GM12878 (cell line): ENCODE data around the gene GIPC3. TPM values are rescaled to one million over a fixed set of nuclear protein-coding genes. Genes with fewer than 3 reads are reported as not detected.
"Not testable (repeated sequence)": the region's sequence is repeated elsewhere in the genome, so short reads cannot be mapped to it uniquely, and the experiment has no call there.

Experiments used
- ATAC-seq: fragments of 200-7000 bp; cut with Tn5 transposase; 3 replicates; pipeline ENCODE4 v1.9.1; 2020; ENCODE audit warnings: mild to moderate bottlenecking, moderate library complexity
- BruUV-seq: library from RNA; stranded (reverse); fragments of 400-500 nt; replicated peaks from 2 replicates; lab custom pipeline; 2021; lab: Mats Ljungman, UMichigan
- CTCF ChIA-PET: fragments of 300-600 bp; sonication (Branson Sonifier 250); formaldehyde crosslinking; extraction: SDS; loops from one replicate; lab custom pipeline; 2021; ENCODE audit warnings: inconsistent platforms; lab: Yijun Ruan, JAX
- POLR2A ChIA-PET: fragments of 350-600 bp; formaldehyde crosslinking; extraction: SDS; loops from one replicate; lab custom pipeline; 2021; ENCODE audit warnings: inconsistent platforms; lab: Charles Lee
- RAD21 ChIA-PET: fragments of 300-600 bp; sonication (Branson Sonifier 250); formaldehyde crosslinking; loops from one replicate; lab custom pipeline; 2023; ENCODE audit warnings: antibody characterized with exemption; ENCODE audit not compliant: unreplicated experiment; lab: Charles Lee
- SMC1A ChIA-PET: fragments of 300-600 bp; sonication (Branson Sonifier 250); formaldehyde crosslinking; loops from one replicate; lab custom pipeline; 2023; ENCODE audit not compliant: unreplicated experiment, uncharacterized antibody; lab: Charles Lee
- DNase-seq: peaks from one replicate; pipeline ENCODE4 v3.0.0-alpha.2; 2011; ENCODE audit warnings: low read depth, low spot score
- FAIRE-seq: peaks from 3 replicates; lab custom pipeline; 2011; peaks lifted over from hg19 to GRCh38; lab: Jason Lieb, UNC
- H2AFZ ChIP-seq: 2 replicates; pipeline ENCODE4 v1.6.0; 2011; ENCODE audit warnings: low read depth, low read length, control low read depth; ENCODE audit not compliant: control insufficient read depth
- H3K27ac ChIP-seq: 2 replicates; pipeline ENCODE4 v1.5.1; 2011; ENCODE audit warnings: control low read depth; ENCODE audit not compliant: control insufficient read depth, insufficient read depth
- H3K27me3 ChIP-seq, 2 experiments: replicated peaks in 1 of 2; 2 replicates each; pipeline versions ENCODE4 v1.6.0 to v1.6.1; 2011; ENCODE audit warnings: low read length in 1 of 2; ENCODE audit not compliant: control insufficient read depth in 2 of 2, insufficient read depth in 2 of 2
- H3K36me3 ChIP-seq, 2 experiments: 2 replicates each; pipeline ENCODE4 v1.5.1; 2011; ENCODE audit warnings: low read length in 1 of 2; ENCODE audit not compliant: control insufficient read depth in 2 of 2, insufficient read depth in 2 of 2
- H3K4me1 ChIP-seq: 2 replicates; pipeline ENCODE4 v1.6.1; 2011; ENCODE audit warnings: mild to moderate bottlenecking, low read length, moderate library complexity, mixed read lengths; ENCODE audit not compliant: control insufficient read depth, insufficient read depth
- H3K4me2 ChIP-seq: 2 replicates; pipeline ENCODE4 v1.6.0; 2011; ENCODE audit warnings: control low read depth; ENCODE audit not compliant: control insufficient read depth, insufficient read depth
- H3K4me3 ChIP-seq: fragments of 200-600 bp; sonication (generic); 2 replicates; pipeline ENCODE4 v1.5.1; 2016
- H3K79me2 ChIP-seq: 2 replicates; pipeline ENCODE4 v1.6.0; 2011; ENCODE audit warnings: low read length; ENCODE audit not compliant: control insufficient read depth, insufficient read depth
- H3K9ac ChIP-seq: 2 replicates; pipeline ENCODE4 v1.8.0; 2011; ENCODE audit warnings: low read length, control low read depth, mixed read lengths; ENCODE audit not compliant: control insufficient read depth, insufficient read depth
- H3K9me3 ChIP-seq: replicated peaks from 3 replicates; pipeline ENCODE4 v1.5.1; 2011; ENCODE audit warnings: mild to moderate bottlenecking, low read length; ENCODE audit not compliant: control insufficient read depth, insufficient read depth
- H4K20me1 ChIP-seq: 2 replicates; pipeline ENCODE4 v1.6.0; 2011; ENCODE audit not compliant: control insufficient read depth, insufficient read depth
- GABPA ChIP-seq: IDR thresholded peaks from 2 replicates; pipeline ENCODE4 v1.6.1; 2014; ENCODE audit warnings: antibody characterized with exemption, low read depth, mild to moderate bottlenecking, inconsistent platforms
- MYB ChIP-seq: fragments of 150-350 bp; IDR thresholded peaks from 2 replicates; pipeline ENCODE4 v1.6.1; 2014; ENCODE audit warnings: mild to moderate bottlenecking, low read depth, low read length, borderline replicate concordance
- MYC ChIP-seq: IDR thresholded peaks from 2 replicates; pipeline ENCODE4 v1.6.1; 2011; ENCODE audit warnings: mild to moderate bottlenecking, low read length, moderate library complexity, inconsistent platforms; ENCODE audit not compliant: insufficient read depth, insufficient replicate concordance, insufficient read length, severe bottlenecking
- NBN ChIP-seq: fragments of 450-650 bp; IDR thresholded peaks from 2 replicates; pipeline ENCODE4 v1.6.1; 2016
- NR2C1 ChIP-seq: fragments of 450-650 bp; IDR thresholded peaks from 2 replicates; pipeline ENCODE4 v1.6.1; 2017; ENCODE audit warnings: antibody characterized with exemption, mild to moderate bottlenecking, moderate library complexity
- RAD51 ChIP-seq: fragments of 450-650 bp; IDR thresholded peaks from 2 replicates; pipeline ENCODE4 v1.6.1; 2016; ENCODE audit warnings: moderate library complexity, mild to moderate bottlenecking, inconsistent platforms
- RCOR1 ChIP-seq: conservative IDR thresholded peaks from 2 replicates; pipeline ENCODE4 v1.6.1; 2012; ENCODE audit warnings: low read depth, low read length, improper control_type of control experiment
- RELB ChIP-seq: fragments of 450-650 bp; IDR thresholded peaks from 2 replicates; pipeline ENCODE4 v1.6.1; 2017; ENCODE audit warnings: low read depth, mild to moderate bottlenecking, moderate library complexity
- SKIL ChIP-seq: fragments of 450-650 bp; IDR thresholded peaks from 2 replicates; pipeline ENCODE4 v1.6.1; 2017; ENCODE audit warnings: mild to moderate bottlenecking, low read depth, inconsistent platforms; ENCODE audit not compliant: poor library complexity, severe bottlenecking
- SRF ChIP-seq, 2 experiments: IDR thresholded peaks; 2 replicates each; pipeline ENCODE4 v1.6.1; 2011; ENCODE audit warnings: low read depth in 2 of 2, low read length in 2 of 2, mild to moderate bottlenecking in 1 of 2, moderate library complexity in 1 of 2
- TBL1XR1 ChIP-seq: IDR thresholded peaks from 2 replicates; pipeline ENCODE4 v1.6.1; 2012; ENCODE audit warnings: low read depth, low read length, improper control_type of control experiment
- TCF7 ChIP-seq: IDR thresholded peaks from 2 replicates; pipeline ENCODE4 v1.6.1; 2014; ENCODE audit warnings: antibody characterized with exemption, borderline replicate concordance
- YY1 ChIP-seq: IDR thresholded peaks from 2 replicates; pipeline ENCODE4 v1.6.1; 2011; ENCODE audit warnings: low read depth, mild to moderate bottlenecking, low read length
- ZNF622 ChIP-seq: fragments of 450-650 bp; IDR thresholded peaks from 2 replicates; pipeline ENCODE4 v1.6.1; 2017; ENCODE audit warnings: mild to moderate bottlenecking, inconsistent platforms
- WGBS: methylation state at CpG from one replicate; pipeline ENCODE4 v1.1.6; 2016; ENCODE audit warnings: low lambda C conversion rate; ENCODE audit not compliant: insufficient replicate concordance, insufficient coverage; ENCODE audit errors: missing lambda C conversion rate; 5-methylcytosine and 5-hydroxymethylcytosine counted together
- in situ Hi-C: fragments of 300-500 bp; cut with MboI; formaldehyde crosslinking; loops from 9 replicates; pipeline ENCODE4 v1.14.3; 2018; ENCODE audit warnings: mixed read lengths
- intact Hi-C: fragments of 100-400 bp; cut with micrococcal nuclease; formaldehyde crosslinking; loops from one replicate; pipeline ENCODE4 v1.14.2; 2022; ENCODE audit not compliant: unreplicated experiment
- polyA plus RNA-seq, 11 experiments: library from polyadenylated mRNA; depleted of rRNA in 4 of 11; unstranded in 6 of 11; stranded (reverse) in 5 of 11; fragments of >200 nt; fragmentation: Nextera tagmentation in 4 of 11; fragmentation: Illumina TruSeq in 1 of 11; extraction: Ambion mirVana in 4 of 11; extraction: Trizol in 1 of 11; gene quantifications; 1 replicate in 1 of 11; 2 replicates in 10 of 11; pipeline versions ENCODE4 v1.2.1 to v1.2.3, GENCODE V29; 2011 to 2016; ENCODE audit warnings: inconsistent platforms in 2 of 11, missing spikeins in 2 of 11, low read depth in 1 of 11
- total RNA-seq, 4 experiments: library from RNA; depleted of rRNA in 3 of 4; stranded (reverse); fragments of >200 nt in 3 of 4; fragmentation: Illumina TruSeq in 1 of 4; extraction: Trizol in 1 of 4; gene quantifications; 2 replicates each; pipeline versions ENCODE4 v1.2.1 to v1.2.3, GENCODE V29; 2013 to 2021

Gene GIPC3
- total and polyA plus RNA-seq, 10 of the 15 experiments (the other 5 are each of a cell fraction or from before 2014, with no cell fraction given): not detected

- H3K4me3 ChIP-seq, H3K27ac ChIP-seq, DNase-seq, SMC1A ChIA-PET, H3K9ac ChIP-seq, CTCF ChIA-PET, ATAC-seq, in situ Hi-C loops, H4K20me1 ChIP-seq, H3K36me3 ChIP-seq, H3K27me3 ChIP-seq, FAIRE-seq, H3K9me3 ChIP-seq, H2AFZ ChIP-seq, H3K4me1 ChIP-seq, H3K4me2 ChIP-seq, RAD21 ChIA-PET, BruUV-seq: not testable (repeated sequence)
- H3K79me2 ChIP-seq: peaks cover 21% of the 10 kb centered on the region
- POLR2A ChIA-PET: interaction anchor here (0.6 kb wide), 1 partner anchor 669 kb away, joined by 4 read pairs; no protein-coding TSS in a partner anchor
- WGBS: 63% methylated on average over 9 of the region's 9 CpGs
- intact Hi-C loops: loop anchor here (5.0 kb wide), 1 partner anchor 71 kb away; the partner anchor contains the start of gene MFSD12
Measured at GRCh38 chr19:3628766-3629165, 43.5 kb downstream of the GIPC3 start.

GRCh38 chr19:3631053-3631861 lies 46.0 kb downstream of the GIPC3 start:
- ATAC-seq (no peak), FAIRE-seq (no peak), DNase-seq (no peak)
- CTCF ChIA-PET: interaction anchor here (0.6 kb wide), 1 partner anchor 21 kb away, joined by 3 read pairs; no protein-coding TSS in a partner anchor
- SMC1A ChIA-PET: no interaction called here
- no TSS peak for BruUV-seq
- Histone ChIP-seq H3K27ac (no peak overlapping the region), H3K4me3 (no peak overlapping the region), H3K79me2 (peaks cover 4% of the 10 kb centered on the region), H3K9me3 (no peaks in the 10 kb centered on the region), H4K20me1 (no peaks in the 10 kb centered on the region), H3K27me3 (no peaks in the 10 kb centered on the region), H3K36me3 (no peaks in the 10 kb centered on the region), H3K9ac (no peak overlapping the region), H3K4me1 (peaks cover 5% of the 10 kb centered on the region), H2AFZ (no peak overlapping the region), H3K4me2 (no peak overlapping the region)
- intact Hi-C loops: no loop called here
- RAD21 ChIA-PET: no interaction called here
- POLR2A ChIA-PET: no interaction called here
- in situ Hi-C loops: no loop called here
- WGBS: 89% methylated on average over 43 of the region's 43 CpGs
- TF ChIP-seq TCF7 (no peak), MYC (no peak), SKIL (no peak), RCOR1 (no peak), RAD51 (no peak), SRF (IDR thresholded peaks at IDR 0.05; ENCODE audit: low read depth in 2 of 2, low read length in 2 of 2) (no peak), NR2C1 (no peak), RELB (no peak), TBL1XR1 (no peak), NBN (no peak), ZNF622 (no peak), MYB (no peak), GABPA (no peak), YY1 (no peak)
